Endothelial cell of umbilical vein (primary cell): ENCODE data around the gene DGCR6.
"Not testable (repeated sequence)": the region's sequence is repeated elsewhere in the genome, so short reads cannot be mapped to it uniquely, and the experiment has no call there.

ENCODE experiments used
- CTCF ChIP-seq, 2 donors: IDR thresholded peaks; 1 replicate in 1 of 2; 2 replicates in 1 of 2; pipeline ENCODE4 v1.5.1; 2011; ENCODE audit warnings: low read length in 2 of 2, mild to moderate bottlenecking in 2 of 2, moderate library complexity in 2 of 2, control low read depth in 1 of 2, inconsistent platforms in 1 of 2, low read depth in 1 of 2; ENCODE audit not compliant: insufficient read depth in 1 of 2; ENCODE audit errors: extremely low read depth in 1 of 2
- EZH2 ChIP-seq: IDR thresholded peaks from 2 replicates; pipeline ENCODE4 v1.6.1; 2012; ENCODE audit warnings: borderline replicate concordance, low read depth, mild to moderate bottlenecking, moderate library complexity, low read length, inconsistent platforms; ENCODE audit not compliant: severe bottlenecking
- FOS ChIP-seq: IDR thresholded peaks from 2 replicates; pipeline ENCODE4 v1.6.1; 2011; ENCODE audit warnings: mild to moderate bottlenecking, low read length, moderate library complexity, borderline replicate concordance; ENCODE audit not compliant: insufficient read depth
- GATA2 ChIP-seq: IDR thresholded peaks from 2 replicates; pipeline ENCODE4 v1.7.0; 2011; ENCODE audit warnings: low read depth, mild to moderate bottlenecking, moderate library complexity, mixed read lengths, low read length; ENCODE audit not compliant: insufficient read length, insufficient read depth
- JUN ChIP-seq: IDR thresholded peaks from 2 replicates; pipeline ENCODE4 v1.6.1; 2011; ENCODE audit warnings: borderline replicate concordance, low read depth; ENCODE audit not compliant: insufficient read length, insufficient read depth
- MAX ChIP-seq: IDR thresholded peaks from 2 replicates; pipeline ENCODE4 v1.6.1; 2011; ENCODE audit not compliant: insufficient read depth, insufficient read length
- MYC ChIP-seq: IDR thresholded peaks from one replicate; pipeline ENCODE4 v1.6.1; 2011; ENCODE audit warnings: mild to moderate bottlenecking, low read depth, low read length
- POLR2A ChIP-seq: IDR thresholded peaks from 2 replicates; pipeline ENCODE4 v1.6.1; 2012; ENCODE audit warnings: low read depth, mild to moderate bottlenecking, control low read depth, low read length
- POLR2AphosphoS5 ChIP-seq: IDR thresholded peaks from 2 replicates; pipeline ENCODE4 v1.6.1; 2012; ENCODE audit warnings: low read depth, mild to moderate bottlenecking, control low read depth, low read length, moderate library complexity; ENCODE audit not compliant: insufficient read depth

- not testable (repeated sequence) for TF ChIP-seq CTCF (IDR thresholded peaks at IDR 0.05; ENCODE audit: extremely low read depth in 1 of 2, insufficient read depth in 1 of 2, low read depth in 1 of 2, low read length in 2 of 2); POLR2AphosphoS5; POLR2A; GATA2; JUN; EZH2; MAX; FOS; MYC
Observed at GRCh38 chr22:18881260-18881659, 24.9 kb upstream of the DGCR6 start.
